Stimulated activated CD8-positive, alpha-beta memory T cell treated with anti-CD3 and anti-CD28 coated beads, Interleukin-2, amount 100 ng/mL, for 1 hour (primary cell): ENCODE data around the gene AJM1.
"Not testable (repeated sequence)": the region's sequence is repeated elsewhere in the genome, so short reads cannot be mapped to it uniquely, and the experiment has no call there.

Experiments
- DNase-seq, 2 donors: peaks; one replicate each; pipeline ENCODE4 v3.0.0-alpha.2; 2020; ENCODE audit warnings: low read depth in 2 of 2

AJM1 gene

GRCh38 chr9:136856541-136857141 lies 14.4 kb downstream of the AJM1 start:
- no peak for DNase-seq

GRCh38 chr9:136857166-136857565 lies 14.9 kb downstream of the AJM1 start:
- DNase-seq, result no peak

GRCh38 chr9:136857581-136858412 lies 15.5 kb downstream of the AJM1 start:
- DNase-seq, result no peak

- DNase-seq, result no peak
Measured at GRCh38 chr9:136858452-136858843, 16.2 kb downstream of the AJM1 start.

- DNase-seq, result no peak
Measured at GRCh38 chr9:136858844-136859757, 16.8 kb downstream of the AJM1 start.

- DNase-seq, result no peak
Measured at GRCh38 chr9:136860529-136860928, 18.3 kb downstream of the AJM1 start.

GRCh38 chr9:136860933-136861873 lies 18.9 kb downstream of the AJM1 start:
- no peak for DNase-seq

GRCh38 chr9:136861874-136862457 lies 19.7 kb downstream of the AJM1 start:
- DNase-seq, result no peak

GRCh38 chr9:136862849-136863622 lies 20.8 kb downstream of the AJM1 start:
- DNase-seq, result no peak

GRCh38 chr9:136863623-136864273 lies 21.5 kb downstream of the AJM1 start:
- DNase-seq, result no peak

- DNase-seq, result no peak
Measured at GRCh38 chr9:136865041-136865767, 22.9 kb downstream of the AJM1 start.

- no peak for DNase-seq
Measured at GRCh38 chr9:136865768-136866103, 23.5 kb downstream of the AJM1 start.

- not testable (repeated sequence) for DNase-seq
Measured at GRCh38 chr9:136866898-136867421, 24.7 kb downstream of the AJM1 start.

GRCh38 chr9:136867480-136867879 lies 25.2 kb downstream of the AJM1 start:
- DNase-seq, result no peak

- no peak for DNase-seq
Measured at GRCh38 chr9:136867917-136868316, 25.6 kb downstream of the AJM1 start.

GRCh38 chr9:136868644-136869043 lies 26.4 kb downstream of the AJM1 start:
- no peak for DNase-seq

GRCh38 chr9:136869611-136870010 lies 27.3 kb downstream of the AJM1 start:
- DNase-seq, result not testable (repeated sequence)

- no peak for DNase-seq
Measured at GRCh38 chr9:136875155-136875554, 32.9 kb downstream of the AJM1 start.

GRCh38 chr9:136876476-136876875 lies 34.2 kb downstream of the AJM1 start:
- DNase-seq, result no peak
